ENCODE results near the gene USP46.

DNA sequence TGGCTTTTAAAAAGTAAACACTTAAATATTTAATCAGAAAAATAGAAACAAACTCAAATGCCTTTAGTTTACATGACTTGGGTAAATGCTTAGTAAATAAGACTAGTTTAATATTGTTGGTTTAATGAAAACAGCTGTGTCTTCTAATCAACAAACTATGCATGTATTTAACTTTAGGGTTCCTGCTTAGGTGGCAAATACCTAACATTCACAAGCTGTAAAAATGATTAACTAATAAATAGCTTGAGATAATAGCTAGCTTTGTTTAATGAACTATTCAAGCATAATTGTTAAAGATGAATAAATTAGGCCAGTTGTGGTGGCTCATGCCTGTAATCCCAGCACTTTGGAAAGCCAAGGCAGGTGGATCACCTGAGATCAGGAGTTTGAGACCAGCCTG is 30.0 kb upstream of the USP46 start:
- no peak for TF ChIP-seq CTCF (conservative IDR thresholded peaks at IDR 0.05)
- no peak for TF ChIP-seq ZFX (IDR thresholded peaks at IDR 0.05)
